Adrenal gland (tissue), 5 donors: ENCODE data around the gene MMP26.

Experiments
- POLR2A ChIP-seq, 2 donors: fragments of 450-650 bp; IDR thresholded peaks; one replicate each; pipeline ENCODE4 v1.6.1; 2017; ENCODE audit warnings: antibody characterized with exemption in 2 of 2, mild to moderate bottlenecking in 2 of 2, moderate library complexity in 1 of 2
- TF ChIP-seq, protein P1 (sequence below), 6 experiments: fragments of 450-650 bp in 4 of 6; fragments of 200-600 bp in 2 of 6; sonication (generic) in 1 of 6; IDR thresholded peaks; 1 replicate in 5 of 6; 2 replicates in 1 of 6; pipeline versions ENCODE4 v1.5.1 to v1.8.0; 2016 to 2021; ENCODE audit warnings: antibody characterized with exemption in 6 of 6, mild to moderate bottlenecking in 2 of 6, moderate library complexity in 1 of 6
- donor health status: DM: no; HTN: no; CAD: no.

DNA sequence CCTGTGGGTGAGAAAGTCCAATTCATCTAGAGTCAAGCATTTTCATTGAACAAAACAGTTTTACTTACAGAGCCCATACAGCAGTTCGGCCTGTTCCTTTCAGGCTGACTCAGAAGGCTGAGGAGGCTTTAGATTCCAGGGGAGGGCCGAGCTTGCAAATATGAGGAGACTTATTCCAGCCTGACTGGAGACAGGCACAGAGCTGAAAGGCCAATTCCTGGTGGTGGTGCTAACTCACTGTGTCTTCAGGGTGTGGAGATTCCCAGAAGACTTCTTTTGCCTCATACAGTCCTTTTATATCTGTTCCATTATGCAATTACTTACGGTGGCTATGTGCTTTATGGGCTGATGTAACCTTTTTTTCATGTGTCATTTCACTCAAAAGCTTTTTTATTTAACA, 7.0 kb upstream of the MMP26 start, which contains the start of gene OR51E2:
- TF ChIP-seq, protein P1, sequence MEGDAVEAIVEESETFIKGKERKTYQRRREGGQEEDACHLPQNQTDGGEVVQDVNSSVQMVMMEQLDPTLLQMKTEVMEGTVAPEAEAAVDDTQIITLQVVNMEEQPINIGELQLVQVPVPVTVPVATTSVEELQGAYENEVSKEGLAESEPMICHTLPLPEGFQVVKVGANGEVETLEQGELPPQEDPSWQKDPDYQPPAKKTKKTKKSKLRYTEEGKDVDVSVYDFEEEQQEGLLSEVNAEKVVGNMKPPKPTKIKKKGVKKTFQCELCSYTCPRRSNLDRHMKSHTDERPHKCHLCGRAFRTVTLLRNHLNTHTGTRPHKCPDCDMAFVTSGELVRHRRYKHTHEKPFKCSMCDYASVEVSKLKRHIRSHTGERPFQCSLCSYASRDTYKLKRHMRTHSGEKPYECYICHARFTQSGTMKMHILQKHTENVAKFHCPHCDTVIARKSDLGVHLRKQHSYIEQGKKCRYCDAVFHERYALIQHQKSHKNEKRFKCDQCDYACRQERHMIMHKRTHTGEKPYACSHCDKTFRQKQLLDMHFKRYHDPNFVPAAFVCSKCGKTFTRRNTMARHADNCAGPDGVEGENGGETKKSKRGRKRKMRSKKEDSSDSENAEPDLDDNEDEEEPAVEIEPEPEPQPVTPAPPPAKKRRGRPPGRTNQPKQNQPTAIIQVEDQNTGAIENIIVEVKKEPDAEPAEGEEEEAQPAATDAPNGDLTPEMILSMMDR (IDR thresholded peaks at IDR 0.05), result no peak
- no peak for TF ChIP-seq POLR2A (IDR thresholded peaks at IDR 0.05)
